H1 (cell line): ENCODE data around the gene WFIKKN1. TPM values are rescaled to one million over a fixed set of nuclear protein-coding genes. Genes with fewer than 3 reads are reported as not detected.

Source experiments
- CTCF ChIA-PET: fragments of 300-600 bp; sonication (Branson Sonifier 250); formaldehyde crosslinking; loops from one replicate; lab custom pipeline; 2021; ENCODE audit not compliant: partially characterized antibody; lab: Charles Lee
- POLR2A ChIA-PET: fragments of 300-600 bp; sonication (Branson Sonifier 250); formaldehyde crosslinking; loops from one replicate; lab custom pipeline; 2021; ENCODE audit warnings: inconsistent platforms; ENCODE audit not compliant: partially characterized antibody; lab: Charles Lee
- DNase-seq, 2 experiments: peaks; one replicate each; pipeline versions ENCODE4 v3.0.0 to v3.0.0-alpha.2; 2010 to 2022; ENCODE audit warnings: low spot score in 2 of 2, low read depth in 1 of 2, mixed read lengths in 1 of 2
- FAIRE-seq: peaks from 2 replicates; lab custom pipeline; 2011; peaks lifted over from hg19 to GRCh38; lab: Jason Lieb, UNC
- H2AFZ ChIP-seq: 2 replicates; pipeline ENCODE4 v1.8.1; 2012; ENCODE audit warnings: low read length, inconsistent platforms
- H2AK5ac ChIP-seq: 2 replicates; pipeline ENCODE4 v1.6.1; 2013; ENCODE audit warnings: low read depth, low read length
- H2BK120ac ChIP-seq: replicated peaks from 2 replicates; pipeline ENCODE3; 2013; ENCODE audit warnings: low read depth, low read length, inconsistent platforms
- H2BK12ac ChIP-seq: 2 replicates; pipeline ENCODE4 v1.6.1; 2013; ENCODE audit warnings: low read depth, low read length
- H2BK15ac ChIP-seq: 2 replicates; pipeline ENCODE4 v1.6.1; 2013; ENCODE audit warnings: low read length
- H2BK20ac ChIP-seq: 2 replicates; pipeline ENCODE4 v1.6.1; 2013; ENCODE audit warnings: low read length
- H2BK5ac ChIP-seq: 2 replicates; pipeline ENCODE4 v1.6.1; 2013; ENCODE audit warnings: low read depth, low read length
- H3K14ac ChIP-seq: 2 replicates; pipeline ENCODE4 v1.6.1; 2013; ENCODE audit warnings: inconsistent platforms; ENCODE audit not compliant: insufficient read length
- H3K18ac ChIP-seq: 2 replicates; pipeline ENCODE4 v1.6.1; 2013; ENCODE audit warnings: low read length; ENCODE audit errors: extremely low read depth
- H3K23ac ChIP-seq: 2 replicates; pipeline ENCODE4 v1.6.1; 2013; ENCODE audit warnings: inconsistent platforms; ENCODE audit not compliant: insufficient read length
- H3K23me2 ChIP-seq: 2 replicates; pipeline ENCODE4 v1.6.1; 2013; ENCODE audit warnings: low read depth, low read length
- H3K27ac ChIP-seq: 2 replicates; pipeline ENCODE4 v1.6.1; 2011; ENCODE audit warnings: low read depth, low read length, inconsistent platforms
- H3K27me3 ChIP-seq, 4 experiments: replicated peaks in 1 of 4; 1 replicate in 1 of 4; 2 replicates in 3 of 4; pipeline versions ENCODE4 v1.6.1 to v1.8.1; 2011 to 2013; ENCODE audit warnings: low read length in 3 of 4, mild to moderate bottlenecking in 3 of 4, inconsistent platforms in 2 of 4, mixed read lengths in 2 of 4, moderate library complexity in 1 of 4; ENCODE audit not compliant: control insufficient read depth in 3 of 4, insufficient read depth in 3 of 4; ENCODE audit errors: extremely low read depth in 1 of 4
- H3K36me3 ChIP-seq, 4 experiments: 2 replicates each; pipeline versions ENCODE4 v1.6.1 to v1.8.1; 2011 to 2013; ENCODE audit warnings: mild to moderate bottlenecking in 4 of 4, low read length in 3 of 4, moderate library complexity in 2 of 4, control low read depth in 1 of 4, inconsistent platforms in 1 of 4; ENCODE audit not compliant: insufficient read depth in 4 of 4, control insufficient read depth in 2 of 4
- H3K4ac ChIP-seq: replicated peaks from 2 replicates; pipeline ENCODE3; 2013; ENCODE audit warnings: low read length, low read depth, mixed read lengths, inconsistent platforms; ENCODE audit not compliant: insufficient read length
- H3K4me1 ChIP-seq, 4 experiments: replicated peaks in 1 of 4; 1 replicate in 1 of 4; 2 replicates in 3 of 4; pipeline versions ENCODE4 v1.6.1 to v1.8.1; 2011 to 2013; ENCODE audit warnings: low read length in 3 of 4, inconsistent platforms in 2 of 4, mixed read lengths in 1 of 4; ENCODE audit not compliant: insufficient read depth in 4 of 4, control insufficient read depth in 3 of 4
- H3K4me2 ChIP-seq, 2 experiments: 2 replicates each; pipeline versions ENCODE4 v1.6.1 to v1.8.1; 2011 to 2013; ENCODE audit warnings: low read depth in 2 of 2, low read length in 2 of 2, control low read depth in 1 of 2, inconsistent platforms in 1 of 2, mild to moderate bottlenecking in 1 of 2; ENCODE audit not compliant: insufficient read depth in 1 of 2
- H3K4me3 ChIP-seq, 4 experiments: fragments of 200-600, 300-600 bp in 1 of 4; sonication (generic), shearing (Covaris generic), sonication (Bioruptor Twin) in 1 of 4; 2 replicates each; pipeline versions ENCODE4 v1.5.1 to v1.8.1; 2011 to 2016; ENCODE audit warnings: low read length in 4 of 4, low read depth in 3 of 4, control low read depth in 2 of 4, inconsistent platforms in 2 of 4, mild to moderate bottlenecking in 2 of 4, mixed read lengths in 1 of 4, moderate library complexity in 1 of 4; ENCODE audit not compliant: insufficient read depth in 2 of 4; ENCODE audit errors: extremely low read depth in 1 of 4
- H3K56ac ChIP-seq: replicated peaks from 2 replicates; pipeline ENCODE3; 2013; ENCODE audit warnings: low read depth, mild to moderate bottlenecking, mixed read lengths, low read length, inconsistent platforms; ENCODE audit not compliant: insufficient read length
- H3K79me1 ChIP-seq: 2 replicates; pipeline ENCODE4 v1.6.1; 2013; ENCODE audit warnings: low read depth, low read length, control low read depth
- H3K79me2 ChIP-seq, 2 experiments: 2 replicates each; pipeline versions ENCODE4 v1.6.1 to v1.8.1; 2012 to 2013; ENCODE audit warnings: low read length in 2 of 2, mild to moderate bottlenecking in 2 of 2, inconsistent platforms in 1 of 2; ENCODE audit not compliant: insufficient read depth in 2 of 2, control insufficient read depth in 1 of 2
- H3K9ac ChIP-seq, 4 experiments: replicated peaks in 1 of 4; 1 replicate in 1 of 4; 2 replicates in 3 of 4; pipeline versions ENCODE4 v1.6.1 to v1.8.1; 2011 to 2013; ENCODE audit warnings: low read depth in 3 of 4, low read length in 3 of 4, control low read depth in 2 of 4, mild to moderate bottlenecking in 2 of 4, moderate library complexity in 2 of 4, inconsistent platforms in 1 of 4; ENCODE audit errors: extremely low read depth in 1 of 4
- H3K9me3 ChIP-seq, 2 experiments: 2 replicates each; pipeline versions ENCODE4 v1.6.1 to v1.8.1; 2012 to 2013; ENCODE audit warnings: mild to moderate bottlenecking in 2 of 2, moderate library complexity in 2 of 2, control low read depth in 1 of 2, inconsistent platforms in 1 of 2, low read depth in 1 of 2, low read length in 1 of 2, mixed read lengths in 1 of 2; ENCODE audit not compliant: insufficient read depth in 2 of 2
- H4K20me1 ChIP-seq, 2 experiments: replicated peaks in 1 of 2; 2 replicates each; pipeline versions ENCODE3 to v1.8.1; 2011 to 2013; ENCODE audit warnings: inconsistent platforms in 2 of 2, low read length in 2 of 2, mild to moderate bottlenecking in 1 of 2; ENCODE audit not compliant: insufficient read depth in 2 of 2, control insufficient read depth in 1 of 2
- H4K5ac ChIP-seq: 2 replicates; pipeline ENCODE4 v1.6.1; 2013; ENCODE audit warnings: low read length, low read depth, mixed read lengths, inconsistent platforms; ENCODE audit not compliant: insufficient read length
- H4K8ac ChIP-seq: 2 replicates; pipeline ENCODE4 v1.8.0; 2013; ENCODE audit warnings: mild to moderate bottlenecking, moderate library complexity, low read length, inconsistent platforms; ENCODE audit not compliant: insufficient read depth; ENCODE audit errors: extremely low read depth
- H4K91ac ChIP-seq: replicated peaks from 2 replicates; pipeline ENCODE3; 2013; ENCODE audit warnings: low read length, mixed read lengths, inconsistent platforms; ENCODE audit not compliant: insufficient read length
- BACH1 ChIP-seq: IDR thresholded peaks from 2 replicates; pipeline ENCODE4 v1.6.1; 2012; ENCODE audit warnings: low read length, improper control_type of control experiment
- GABPA ChIP-seq: IDR thresholded peaks from 2 replicates; pipeline ENCODE4 v1.6.1; 2011; ENCODE audit warnings: mild to moderate bottlenecking, low read length, moderate library complexity, borderline replicate concordance; ENCODE audit not compliant: insufficient read depth
- HDAC2 ChIP-seq, 2 experiments: fragments of 300-600 bp in 1 of 2; sonication (generic) in 1 of 2; IDR thresholded peaks; 2 replicates each; pipeline ENCODE4 v1.6.1; 2011 to 2012; ENCODE audit warnings: low read depth in 2 of 2, low read length in 2 of 2, mild to moderate bottlenecking in 2 of 2, moderate library complexity in 2 of 2, borderline replicate concordance in 1 of 2, inconsistent platforms in 1 of 2
- TCF12 ChIP-seq: IDR thresholded peaks from 2 replicates; pipeline ENCODE4 v1.6.1; 2011; ENCODE audit warnings: low read depth, mild to moderate bottlenecking, low read length
- YY1 ChIP-seq: IDR thresholded peaks from 2 replicates; pipeline ENCODE4 v1.6.1; 2011; ENCODE audit warnings: low read depth, mild to moderate bottlenecking, low read length
- WGBS, 2 experiments: shearing (Covaris generic) in 1 of 2; methylation state at CpG; one replicate each; pipeline versions ENCODE4 v1.1.6 to v1.1.7; 2013 to 2015; ENCODE audit warnings: low lambda C conversion rate in 2 of 2, mixed read lengths in 2 of 2, inconsistent platforms in 1 of 2, low coverage in 1 of 2, missing lambda C conversion rate in 1 of 2; ENCODE audit not compliant: insufficient replicate concordance in 2 of 2, insufficient coverage in 1 of 2, insufficient read length in 1 of 2; ENCODE audit errors: extremely low coverage in 1 of 2, missing lambda C conversion rate in 1 of 2; 5-methylcytosine and 5-hydroxymethylcytosine counted together
- polyA plus RNA-seq, 7 experiments: library from polyadenylated mRNA; depleted of rRNA in 3 of 7; stranded (reverse) in 5 of 7; unstranded in 2 of 7; fragments of >200 nt in 5 of 7; fragments of 200-250 nt in 2 of 7; gene quantifications; 1 replicate in 5 of 7; 2 replicates in 1 of 7; 4 replicates in 1 of 7; pipeline versions ENCODE4 v1.2.1 to v1.2.3, GENCODE V29; 2011 to 2013; ENCODE audit warnings: missing spikeins in 2 of 7, mixed read lengths in 2 of 7
- total RNA-seq: library from RNA; stranded (reverse); fragmentation: NEBNext Ultra II Directional; extraction: Animal tissue kit (Norgen Biotek cat#: 25700); gene quantifications from 2 replicates; pipeline ENCODE4 v1.2.1, GENCODE V29; 2021

Gene WFIKKN1
- total and polyA plus RNA-seq, 2 of the 8 experiments (the other 6 are each of a cell fraction or from before 2014, with no cell fraction given), result 11.4 to 15.8 TPM

- peak overlapping the region; percentile 32 to 73 (median 41); a peak in 7 of 8 replicates for H3K4me3 ChIP-seq
Measured at GRCh38 chr16:678858-679813, 48.4 kb downstream of the WFIKKN1 start.

More at GRCh38 chr16:678858-679813, 48.4 kb downstream of the WFIKKN1 start:
- Histone ChIP-seq H4K91ac (peak overlapping the region; percentile 44), H2BK15ac (peak overlapping the region; percentile 99), H3K23ac (no peak overlapping the region), H3K23me2 (peaks cover 20% of the 10 kb centered on the region), H3K18ac (peak overlapping the region; percentile 32), H2BK5ac (peak overlapping the region; percentile 81; the same call in 1 of the 2 replicates), H3K27me3 (peaks cover 0 to 2% (median 0%) of the 10 kb centered on the region in 4 experiments; a peak in 2 of 7 replicates), H3K4ac (peak overlapping the region; percentile 90), H3K56ac (peak overlapping the region; percentile 59), H2BK120ac (no peak overlapping the region), H3K4me2 (peak overlapping the region; percentile 74 to 92), H4K8ac (peak overlapping the region; percentile 80; the same call in 1 of the 2 replicates), H3K79me1 (peaks cover 6% of the 10 kb centered on the region; the same call in 1 of the 2 replicates), H2BK20ac (no peak overlapping the region), H2AFZ (no peak overlapping the region), H3K14ac (no peak overlapping the region), H3K9me3 (no peaks in the 10 kb centered on the region), H4K20me1 (peaks cover 4 to 29% of the 10 kb centered on the region in 2 experiments), H3K9ac (no peak overlapping the region), H3K79me2 (peaks cover 0 to 12% of the 10 kb centered on the region in 2 experiments; a peak in 1 of 4 replicates)
- POLR2A ChIA-PET, result interaction anchor here (0.8 to 13.3 kb wide), 12 partner anchors 11 to 1281 kb away, joined by 3 to 214 read pairs (median 3); partner anchors contain the start of genes ANTKMT, RHOT2 and WDR24
- WGBS, 2 experiments, result 59% methylated on average over 28 of the region's 52 CpGs; no CpG with 5 or more reads in 1 of the 2 experiments
- CTCF ChIA-PET, result interaction anchor here (0.7 to 2.3 kb wide), 12 partner anchors 12 to 123 kb away, joined by 3 to 11 read pairs (median 4); partner anchors contain the start of genes RHOT2, WDR24 and WDR90
- peak in 1 of 2 experiments; percentile 79 for DNase-seq
- peak in 1 of 2 experiments; percentile 43; a peak in 1 of 4 replicates for TF ChIP-seq HDAC2 (IDR thresholded peaks at IDR 0.05; ENCODE audit: borderline replicate concordance in 1 of 2, low read depth in 2 of 2, low read length in 2 of 2)
- 0 out of 2 replicates have a peak, but pooled peaks have one; percentile 30 for TF ChIP-seq GABPA
- peak; percentile 79 for TF ChIP-seq BACH1
- TF ChIP-seq TCF12, result no peak
- TF ChIP-seq YY1, result 0 out of 2 replicates have a peak, but pooled peaks have one; percentile 17
- TF ChIP-seq, all 59 proteins: peak for 4
- peak overlapping the region; percentile 84; the same call in 1 of the 2 replicates for H2BK12ac ChIP-seq
- peak overlapping the region; percentile 40 for H4K5ac ChIP-seq
- H3K4me1 ChIP-seq, result peaks cover 0 to 42% (median 34%) of the 10 kb centered on the region in 4 experiments; a peak in 6 of 7 replicates
- H3K36me3 ChIP-seq, result peaks cover 4 to 15% (median 12%) of the 10 kb centered on the region in 4 experiments; a peak in 7 of 8 replicates
- 0 out of 2 replicates have a peak overlapping the region, but pooled peaks have one; percentile 7 for H2AK5ac ChIP-seq
- H3K27ac ChIP-seq, result no peak overlapping the region
- no peak for FAIRE-seq
